T-helper 2 cell (primary cell): ENCODE measurements around the gene DUSP16.
"Not testable (repeated sequence)": the region's sequence is repeated elsewhere in the genome, so short reads cannot be mapped to it uniquely, and the experiment has no call there.

Source experiments
- DNase-seq, 5 experiments: peaks; one replicate each; pipeline versions ENCODE4 v3.0.0 to v3.0.0-alpha.2; 2012 to 2022

Gene DUSP16

DNA sequence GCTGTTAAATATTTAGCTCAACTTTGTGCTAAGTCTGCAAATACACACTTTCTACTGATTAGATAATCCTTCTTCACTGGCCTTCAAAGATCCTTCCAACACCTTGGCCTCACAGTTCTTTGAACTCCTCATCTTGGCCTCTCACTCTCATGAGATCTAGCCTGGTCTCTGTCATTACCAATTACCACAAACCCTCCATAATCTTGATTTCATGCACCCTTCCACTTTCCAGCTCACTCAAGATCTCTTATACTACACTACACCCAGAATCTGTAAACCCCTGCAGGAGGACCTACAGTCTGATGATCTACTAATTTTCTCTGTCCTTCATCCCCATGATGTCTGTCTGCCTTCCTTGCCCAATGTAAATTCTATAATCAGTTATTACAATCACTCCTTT is 71.1 kb downstream of the DUSP16 start:
- peak in 1 of 5 experiments; percentile 49 for DNase-seq

DNA sequence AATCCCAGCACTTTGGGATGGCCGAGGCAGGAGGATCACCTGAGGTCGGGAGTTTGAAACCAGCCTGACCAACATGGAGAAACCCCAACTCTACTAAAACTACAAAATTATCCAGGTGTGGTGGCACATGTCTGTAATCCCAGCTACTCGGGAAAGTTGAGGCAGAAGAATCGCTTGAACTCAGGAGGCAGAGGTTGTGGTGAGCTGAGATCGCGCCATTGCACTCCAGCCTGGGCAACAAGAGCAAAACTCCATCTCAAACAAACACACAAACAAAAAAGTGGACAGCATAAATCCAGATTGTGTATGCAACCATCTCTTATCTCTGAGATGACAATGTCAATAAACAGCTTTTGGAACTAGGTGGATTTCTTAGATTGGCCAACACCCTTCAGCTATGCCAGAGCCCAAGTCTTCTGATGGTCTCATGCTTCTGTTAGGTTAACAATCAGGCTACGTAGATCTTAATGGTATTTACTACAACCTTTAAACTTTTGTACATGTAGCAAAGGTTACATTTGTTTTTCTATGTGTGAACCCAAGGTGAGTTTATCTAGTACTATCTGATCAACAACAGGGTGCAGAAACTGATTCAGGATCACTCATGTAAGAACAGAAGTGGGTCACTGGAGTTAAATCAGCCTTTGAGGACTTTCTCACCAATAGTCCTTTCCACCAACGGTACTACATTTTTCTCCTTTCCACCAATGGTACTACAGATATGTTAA is 73.7 kb downstream of the DUSP16 start:
- no peak for DNase-seq

GRCh38 chr12:12488296-12488695 is 74.4 kb downstream of the DUSP16 start:
- no peak for DNase-seq

- DNase-seq: no peak
Measured at GRCh38 chr12:12487490-12487889, 75.2 kb downstream of the DUSP16 start.

DNA sequence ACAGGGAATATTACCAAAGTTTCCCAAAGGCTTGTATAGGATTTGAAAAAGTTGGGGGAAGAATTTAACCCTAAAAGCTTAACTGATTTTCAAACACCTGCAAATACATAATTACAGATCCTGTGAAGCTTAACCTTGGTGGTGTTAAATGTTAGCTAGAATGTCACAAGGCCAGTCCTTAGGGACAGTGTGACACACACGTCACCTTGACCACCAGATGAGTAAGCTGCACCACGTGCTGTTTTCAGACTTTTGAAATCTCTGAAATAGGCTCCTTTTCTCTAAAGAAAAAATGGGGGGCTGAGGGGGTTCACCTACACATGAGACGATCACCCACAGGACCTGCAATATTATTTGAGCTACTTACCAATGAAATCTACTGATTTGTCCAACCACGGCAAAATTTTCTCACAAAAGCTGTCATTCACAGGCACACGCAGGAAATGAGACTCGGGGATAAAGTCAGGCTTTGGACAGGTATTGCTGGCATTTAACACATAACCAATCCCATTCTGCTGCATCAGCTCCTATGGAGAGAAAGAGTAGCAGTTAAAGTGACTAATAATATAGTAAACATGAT is 75.9 kb downstream of the DUSP16 start:
- DNase-seq: no peak

DNA sequence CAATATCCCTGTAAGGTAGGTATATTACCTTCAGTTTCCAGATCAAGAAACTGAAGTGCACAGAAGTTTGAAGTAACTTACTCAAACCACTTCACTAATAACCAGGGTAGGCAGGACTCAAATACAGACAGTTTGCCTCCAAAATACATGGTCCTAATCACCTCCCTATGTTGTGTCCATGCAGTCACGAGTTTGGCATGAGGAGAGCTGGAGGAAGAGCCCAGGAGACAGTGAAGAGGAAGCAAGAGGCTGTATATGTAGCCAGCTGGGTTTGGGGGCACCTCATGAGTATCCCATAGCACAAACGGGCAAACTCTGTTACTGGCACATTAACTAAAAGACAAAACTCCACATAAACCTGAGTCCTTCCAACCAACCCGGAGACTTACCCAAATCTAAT is 79.2 kb downstream of the DUSP16 start:
- peak in 1 of 5 experiments; percentile 52 for DNase-seq

- DNase-seq: no peak
Measured at GRCh38 chr12:12482959-12483358, 79.7 kb downstream of the DUSP16 start.

DNA sequence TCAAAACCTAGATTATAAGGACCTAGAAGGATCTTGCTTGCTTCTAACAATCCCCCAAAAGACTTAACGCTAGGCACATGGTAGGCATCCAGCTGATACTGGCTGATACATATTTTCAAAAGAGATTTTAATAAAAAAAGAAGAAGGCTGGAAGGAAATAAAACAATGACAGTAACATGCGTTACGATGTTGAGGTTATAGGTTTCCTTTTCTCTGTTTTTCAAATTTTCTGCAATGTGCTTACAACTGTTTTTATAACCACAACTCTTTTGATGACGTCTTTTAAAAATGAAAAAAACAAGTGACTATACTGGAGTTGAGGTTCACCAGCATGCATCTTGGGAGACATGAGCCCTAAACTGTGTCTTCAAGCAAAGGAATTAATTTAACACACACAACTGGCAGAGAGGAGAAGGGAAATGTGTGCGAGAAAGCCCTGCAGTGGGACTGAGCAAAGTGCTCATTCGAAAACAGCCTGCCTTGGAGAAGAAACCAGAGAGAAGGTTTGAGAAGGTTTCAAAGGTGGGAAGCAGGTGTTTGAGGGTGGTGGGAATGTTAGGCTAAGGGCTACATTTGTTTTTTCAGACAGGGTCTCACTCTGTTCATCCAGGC is 80.4 kb downstream of the DUSP16 start:
- peak in 3 of 5 experiments; percentile 16 to 94 (median 83) for DNase-seq

DNA sequence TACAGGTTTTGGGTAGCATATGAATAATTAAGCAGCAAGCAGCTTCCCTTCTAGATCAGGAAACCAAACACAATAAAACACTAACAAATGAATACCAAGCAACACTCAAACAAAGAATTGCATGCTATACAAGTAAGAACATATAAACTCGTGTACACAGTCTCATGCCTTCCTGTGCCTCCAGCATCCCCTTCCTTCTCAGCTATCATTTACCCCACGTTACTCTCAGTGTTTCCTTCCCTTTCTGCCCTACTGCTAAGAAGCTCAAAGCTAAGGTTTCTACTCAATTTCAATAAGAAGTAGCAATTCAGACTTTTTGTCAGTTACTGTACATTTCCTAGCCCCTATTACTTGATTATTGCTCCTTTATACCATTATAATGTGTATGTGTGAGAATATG is 81.0 kb downstream of the DUSP16 start:
- DNase-seq: peak in 1 of 5 experiments; percentile 86

GRCh38 chr12:12480074-12480473 is 82.6 kb downstream of the DUSP16 start:
- DNase-seq: no peak

- no peak for DNase-seq
Measured at GRCh38 chr12:12477532-12477890, 85.2 kb downstream of the DUSP16 start.

DNA sequence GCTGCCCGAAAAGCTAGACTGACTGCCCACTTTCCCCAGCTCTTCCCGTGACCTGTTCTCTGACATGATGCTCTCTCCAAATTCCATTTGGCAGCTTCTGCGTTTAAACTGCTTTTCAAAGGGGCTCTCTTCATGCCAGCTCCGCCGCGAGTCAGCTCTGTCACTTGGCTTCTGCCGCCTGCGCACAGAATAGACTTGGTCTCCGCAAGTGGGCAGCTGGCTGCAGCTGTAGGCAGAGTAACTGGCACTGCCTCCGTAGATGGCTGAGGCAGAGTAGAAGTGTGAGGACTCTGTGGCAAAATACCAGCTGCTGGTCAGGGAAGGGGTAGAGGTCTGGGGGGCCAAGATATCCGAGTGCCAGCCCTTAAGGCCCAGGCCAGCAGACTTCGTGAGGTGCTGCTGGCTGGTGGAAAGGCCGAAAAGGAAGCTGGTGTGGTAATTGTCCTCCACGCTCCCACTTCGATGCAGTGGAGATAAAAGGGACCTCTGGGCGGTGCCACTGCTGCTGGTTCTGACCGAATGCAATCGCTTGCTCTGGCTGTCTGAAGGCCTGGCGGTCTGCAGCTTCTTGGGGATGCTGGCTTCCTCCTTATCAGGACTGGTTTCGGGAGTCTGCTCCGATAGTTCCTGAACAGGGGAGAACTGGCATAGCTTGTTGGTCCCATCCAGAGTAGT is 85.7 kb downstream of the DUSP16 start:
- no peak for DNase-seq

DNA sequence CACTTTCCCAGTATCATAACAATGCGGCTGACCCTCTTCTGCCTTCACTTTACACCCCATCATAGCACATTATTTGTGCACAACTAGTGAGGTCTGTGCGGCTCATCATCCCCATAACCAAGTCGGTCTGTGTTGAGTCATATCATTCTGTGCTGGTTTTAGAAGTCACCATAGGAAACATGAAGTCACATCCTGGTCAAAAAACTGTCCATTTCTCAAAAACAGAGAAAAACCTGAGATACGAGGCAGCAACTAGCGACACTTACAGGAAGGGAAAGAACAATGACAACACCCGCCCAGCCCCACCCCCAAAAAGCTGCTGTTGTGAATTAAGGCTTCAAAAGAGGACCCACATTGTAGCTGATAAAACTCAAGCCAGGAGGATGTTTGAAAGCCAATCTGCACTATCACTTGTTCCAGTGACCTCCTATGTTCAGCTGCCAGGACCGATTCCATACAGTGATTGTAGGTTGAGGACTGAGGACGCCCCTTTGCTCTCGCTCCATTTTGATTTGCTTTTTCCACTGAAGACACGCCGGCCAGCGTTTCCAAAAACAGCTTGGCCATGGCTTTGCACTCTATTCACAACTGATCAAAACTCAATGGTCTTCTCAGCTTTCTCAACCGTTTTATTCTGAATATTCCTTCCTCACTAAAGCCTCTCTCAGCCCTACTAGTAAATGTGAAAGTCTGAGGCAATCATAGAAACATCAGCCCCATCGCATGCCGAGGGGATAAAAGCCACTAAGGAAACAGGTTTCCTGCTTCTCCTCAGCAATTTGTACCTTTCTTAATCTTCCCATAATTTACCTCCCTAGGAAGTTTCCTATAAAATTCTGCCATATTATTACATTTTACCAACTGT is 87.5 kb downstream of the DUSP16 start:
- peak in 4 of 5 experiments; percentile 22 to 96 (median 54) for DNase-seq

GRCh38 chr12:12474471-12474928 is 88.2 kb downstream of the DUSP16 start:
- peak in 1 of 5 experiments; percentile 87 for DNase-seq

DNA sequence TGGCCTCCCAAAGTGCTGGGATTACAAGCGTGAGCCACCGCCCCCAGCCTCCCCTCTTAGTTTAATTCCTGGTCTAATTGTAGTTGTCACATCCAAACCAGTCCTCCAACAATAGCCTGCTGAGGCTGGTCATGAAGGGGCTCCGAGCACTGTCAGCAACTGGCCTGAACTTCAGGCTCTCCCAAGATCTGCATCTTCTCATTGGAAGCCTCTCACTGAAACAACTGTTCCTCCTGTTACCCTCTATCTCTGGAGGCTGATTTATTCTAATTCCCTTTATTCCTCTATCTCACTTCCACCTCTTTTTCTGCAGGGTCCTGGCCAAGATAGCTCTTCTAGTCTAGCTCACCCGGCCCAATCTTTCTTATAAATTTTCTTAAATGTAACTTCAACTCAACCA is 89.4 kb downstream of the DUSP16 start:
- no peak for DNase-seq

DNA sequence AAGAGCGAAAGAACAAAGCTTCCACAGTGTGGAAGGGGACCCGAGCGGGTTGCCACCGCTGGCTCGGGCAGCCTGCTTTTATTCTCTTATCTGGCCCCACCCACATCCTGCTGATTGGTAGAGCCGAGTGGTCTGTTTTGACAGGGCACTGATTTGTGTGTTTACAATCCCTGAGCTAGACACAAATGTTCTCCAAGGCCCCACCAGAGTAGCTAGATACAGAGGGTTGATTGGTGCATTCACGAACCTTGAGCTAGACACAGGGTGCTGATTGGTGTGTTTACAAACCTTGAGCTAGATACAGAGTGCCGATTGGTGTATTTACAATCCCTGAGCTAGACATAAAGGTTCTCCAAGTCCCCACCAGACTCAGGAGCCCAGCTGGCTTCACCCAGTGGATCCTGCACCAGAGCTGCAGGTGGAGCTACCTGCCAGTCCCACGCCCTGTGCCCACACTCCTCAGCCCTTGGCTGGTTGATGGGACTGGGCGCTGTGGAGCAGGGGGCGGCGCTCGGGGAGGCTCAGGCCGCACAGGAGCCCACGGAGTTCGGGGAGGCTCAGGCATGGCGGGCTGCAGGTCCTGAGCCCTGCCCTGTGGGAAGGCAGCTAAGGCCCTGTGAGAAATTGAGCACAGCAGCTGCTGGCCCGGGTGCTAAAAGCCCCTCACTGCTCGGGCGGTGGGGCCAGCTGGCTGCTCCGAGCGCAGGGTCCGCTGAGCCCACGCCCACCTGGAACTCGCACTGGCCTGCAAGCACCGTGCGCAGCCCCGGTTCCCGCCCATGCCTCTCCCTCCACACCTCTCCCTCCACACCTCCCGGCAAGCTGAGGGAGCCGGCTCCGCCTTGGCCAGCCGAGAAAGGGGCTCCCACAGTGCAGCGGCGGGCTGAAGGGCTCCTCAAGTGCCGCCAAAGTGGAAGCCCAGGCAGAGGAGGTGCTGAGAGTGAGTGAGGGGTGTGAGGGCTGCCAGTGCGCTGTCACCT is 90.4 kb downstream of the DUSP16 start:
- DNase-seq: not testable (repeated sequence)

DNA sequence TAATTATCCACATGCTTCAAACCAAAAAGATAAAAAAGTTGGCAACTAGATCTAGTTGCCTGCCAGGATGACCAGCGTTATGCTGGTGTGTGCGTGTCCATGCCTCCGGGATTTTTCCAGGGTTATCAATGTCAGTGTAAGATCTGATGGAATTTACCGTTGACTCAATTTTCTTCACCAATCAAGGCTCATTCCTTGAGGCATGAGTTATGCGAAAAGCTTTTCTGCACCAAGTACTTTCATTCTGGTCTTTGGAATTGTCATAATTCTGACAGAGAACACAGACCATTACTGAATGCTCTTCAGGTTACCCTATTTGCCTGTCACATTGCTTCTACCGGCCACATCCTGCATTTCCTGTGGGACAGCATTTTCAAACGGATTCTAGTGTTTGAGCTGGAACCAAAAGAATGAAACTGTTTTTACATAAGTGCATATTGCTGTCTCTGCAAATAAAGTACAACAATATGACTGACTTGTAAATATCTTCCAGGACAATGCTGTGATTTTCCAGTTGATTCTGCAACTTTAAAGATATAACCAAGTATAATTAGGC is 91.8 kb downstream of the DUSP16 start:
- no peak for DNase-seq

DNA sequence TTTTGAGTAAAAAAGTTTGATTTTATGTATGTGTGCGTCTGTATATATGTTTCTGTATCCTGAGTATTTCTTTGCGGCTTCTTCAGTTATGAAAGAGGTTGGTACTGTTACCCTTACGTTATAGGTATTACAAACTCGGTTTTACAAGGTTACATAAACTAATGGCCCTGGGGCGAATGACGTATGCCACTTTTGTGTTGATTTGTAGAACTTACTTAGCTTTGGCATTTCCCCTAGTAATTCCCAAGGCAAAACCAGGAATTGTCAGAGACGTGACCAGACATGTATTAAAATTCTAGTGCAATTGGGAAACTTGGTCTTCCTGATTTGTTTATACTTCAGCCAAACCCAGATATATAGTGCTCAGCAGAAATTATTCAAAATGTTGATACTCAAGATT is 93.3 kb downstream of the DUSP16 start:
- DNase-seq: no peak

DNA sequence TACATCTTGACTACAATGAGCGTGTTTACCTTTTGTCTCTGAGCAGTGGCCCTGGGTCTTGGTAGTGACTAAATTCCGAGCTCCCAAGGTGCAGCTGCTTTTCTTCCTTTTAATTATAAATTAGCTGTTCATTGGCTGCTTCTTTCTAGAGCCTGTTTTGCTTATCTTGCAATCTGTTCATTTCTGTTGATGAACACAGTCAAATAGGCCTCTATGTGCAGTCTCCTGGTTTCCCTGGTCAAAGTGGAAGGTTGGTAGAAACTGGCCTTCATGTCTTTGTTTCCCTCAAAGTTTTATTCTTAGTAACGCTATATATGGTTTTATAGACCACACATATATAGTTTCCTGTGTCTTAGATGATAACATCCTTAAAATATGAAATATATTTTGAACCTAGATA is 94.1 kb downstream of the DUSP16 start:
- peak in 1 of 5 experiments; percentile 74 for DNase-seq

DNA sequence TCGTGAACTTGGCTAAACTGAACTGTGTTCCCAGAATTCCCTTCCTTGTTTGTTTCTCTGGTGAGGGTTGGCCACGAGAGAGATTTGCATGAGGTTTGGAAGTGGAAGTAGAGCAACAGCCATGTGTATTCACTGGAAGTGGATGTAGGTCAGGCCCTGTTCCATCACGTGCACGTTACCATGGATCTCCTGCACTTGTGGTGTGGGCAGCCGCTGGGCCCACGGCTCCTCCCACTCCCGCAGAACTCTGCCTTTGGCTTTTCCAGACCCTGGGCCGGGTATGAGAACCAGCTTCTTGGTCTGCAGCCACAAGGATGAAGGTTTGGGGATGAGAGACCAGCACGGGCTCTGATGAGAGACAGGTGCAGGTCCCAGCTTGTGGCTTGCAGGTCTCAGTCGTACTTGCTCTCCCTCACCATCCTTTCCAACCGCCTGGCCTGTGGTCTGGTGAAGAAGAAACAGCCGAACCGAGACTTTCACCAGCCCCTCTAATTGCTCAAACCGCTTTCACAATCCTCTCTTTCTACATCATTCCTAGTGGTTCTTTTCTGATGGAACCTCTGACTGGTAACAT is 94.9 kb downstream of the DUSP16 start:
- peak in 3 of 5 experiments; percentile 32 to 84 (median 83) for DNase-seq
